ENCODE data around the gene EN2.

EN2 gene

GRCh38 chr7:155505422-155505793, 47.5 kb downstream of the EN2 start:
- in situ Hi-C loops (cut with HindIII; ENCODE audit: low sequenced_read_pairs) = no loop called here

GRCh38 chr7:155506854-155507337, 49.0 kb downstream of the EN2 start:
- in situ Hi-C loops (cut with HindIII; ENCODE audit: low sequenced_read_pairs) = no loop called here

- in situ Hi-C loops (cut with HindIII; ENCODE audit: low sequenced_read_pairs) = no loop called here
Observed at GRCh38 chr7:155507576-155507975, 49.6 kb downstream of the EN2 start.

GRCh38 chr7:155508376-155509358, 50.7 kb downstream of the EN2 start:
- in situ Hi-C loops (cut with HindIII; ENCODE audit: low sequenced_read_pairs) = no loop called here

- in situ Hi-C loops (cut with HindIII; ENCODE audit: low sequenced_read_pairs) = no loop called here
Observed at GRCh38 chr7:155509359-155509724, 51.4 kb downstream of the EN2 start.

GRCh38 chr7:155509725-155510551, 52.0 kb downstream of the EN2 start:
- in situ Hi-C loops (cut with HindIII; ENCODE audit: low sequenced_read_pairs) = no loop called here

GRCh38 chr7:155510975-155511701, 53.2 kb downstream of the EN2 start:
- in situ Hi-C loops (cut with HindIII; ENCODE audit: low sequenced_read_pairs) = no loop called here

- in situ Hi-C loops (cut with HindIII; ENCODE audit: low sequenced_read_pairs) = no loop called here
Observed at GRCh38 chr7:155511702-155511996, 53.7 kb downstream of the EN2 start.

- in situ Hi-C loops (cut with HindIII; ENCODE audit: low sequenced_read_pairs) = no loop called here
Observed at GRCh38 chr7:155512246-155512887, 54.4 kb downstream of the EN2 start.

- in situ Hi-C loops (cut with HindIII; ENCODE audit: low sequenced_read_pairs) = no loop called here
Observed at GRCh38 chr7:155513543-155514285, 55.8 kb downstream of the EN2 start.

GRCh38 chr7:155514296-155514695, 56.4 kb downstream of the EN2 start:
- in situ Hi-C loops (cut with HindIII; ENCODE audit: low sequenced_read_pairs) = no loop called here
